ENCODE measurements around the gene CEMIP. TPM values are rescaled to one million over a fixed set of nuclear protein-coding genes. Genes with fewer than 3 reads are reported as not detected.

The CEMIP gene
- polyA plus RNA-seq, 1 experiment = 221 TPM

DNA sequence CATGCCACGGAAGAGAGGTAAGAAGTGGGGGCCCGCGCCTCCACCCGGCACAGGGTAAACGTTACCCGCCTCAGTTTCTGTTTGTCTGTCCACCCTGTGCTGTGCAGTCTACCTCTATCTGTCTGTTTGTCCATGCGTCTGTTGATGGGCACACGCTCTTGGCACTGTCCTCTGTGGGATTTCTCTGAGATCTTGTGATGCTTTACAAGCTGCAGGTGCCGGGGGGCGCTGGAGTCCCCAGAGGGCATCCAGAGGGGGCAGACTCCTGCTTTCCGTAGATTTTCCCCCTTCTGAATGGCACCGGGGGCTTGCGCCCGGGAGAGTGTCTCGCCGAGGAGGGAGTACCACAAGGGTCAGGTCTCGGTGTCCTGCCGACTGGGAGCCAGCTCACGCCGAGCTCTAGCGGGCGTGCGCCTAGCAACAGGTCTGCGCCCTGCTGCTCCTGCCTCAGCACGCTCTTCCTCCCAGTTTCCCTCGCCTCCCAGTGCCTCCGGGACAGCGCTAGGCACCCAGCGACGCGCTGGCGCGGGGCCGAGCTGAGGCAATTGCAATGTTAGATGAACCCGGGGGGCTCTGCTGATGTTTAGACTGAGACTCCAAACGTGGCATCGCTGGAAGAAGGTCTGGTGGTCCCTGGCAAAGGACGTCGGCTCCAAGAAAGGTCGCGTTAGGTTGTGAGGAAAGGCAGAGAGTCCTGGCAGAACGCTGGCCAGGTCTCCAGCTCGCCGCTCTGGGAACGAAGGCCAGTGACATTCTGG, 667 bp downstream of the CEMIP start:
- DNase-seq (ENCODE audit: low read depth, low spot score) = no peak
- POLR2A ChIA-PET = interaction anchor here (0.7 to 2.2 kb wide), 16 partner anchors 8 to 324 kb away, joined by 3 to 24 read pairs (median 5); partner anchors contain the start of gene ABHD17C

DNA sequence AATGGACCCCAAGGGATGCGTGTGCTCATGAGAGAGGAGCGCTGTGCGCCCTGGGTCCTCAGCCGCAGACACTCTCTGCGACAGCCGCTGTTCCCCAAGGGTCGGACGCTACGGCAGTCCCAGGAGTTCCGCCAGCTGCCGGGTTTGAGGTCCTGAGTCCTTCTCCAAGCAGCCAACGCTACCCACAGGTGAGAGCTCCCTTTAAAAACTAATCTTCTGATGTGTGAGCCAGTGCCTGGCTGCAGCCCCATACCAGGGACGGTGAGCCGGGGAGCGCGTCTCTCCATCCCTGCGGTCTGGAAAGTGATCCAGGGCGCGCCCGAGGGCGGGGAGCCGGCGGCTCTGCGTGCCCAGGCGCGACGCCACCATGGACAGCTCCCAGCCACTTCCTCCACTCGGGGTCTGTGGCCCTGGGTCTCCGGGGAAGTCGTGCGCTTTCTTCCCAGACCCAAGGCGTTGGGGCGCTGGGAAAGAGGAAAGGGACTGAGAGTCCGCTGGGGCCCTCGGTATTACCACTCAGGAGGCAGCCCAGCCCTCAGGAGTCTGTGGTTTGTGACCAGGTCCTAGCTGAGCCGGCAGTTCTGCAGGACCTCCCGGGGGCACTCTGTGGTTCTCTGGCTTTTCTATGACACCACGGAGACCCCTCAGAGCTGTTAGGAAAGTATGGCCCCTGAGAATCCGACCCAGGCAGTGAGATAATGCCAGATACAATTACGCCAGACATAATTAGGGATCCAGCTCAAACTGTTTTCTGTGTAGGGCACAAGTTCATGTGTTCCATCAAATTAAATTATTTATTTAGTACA, 1.4 kb downstream of the CEMIP start:
- H3K27ac ChIP-seq (ENCODE audit: low read depth, low read length) = no peak overlapping the region
- POLR2A ChIA-PET = interaction anchor here (0.6 to 2.2 kb wide), 6 partner anchors 121 to 325 kb away, joined by 3 to 24 read pairs (median 7); no protein-coding TSS in a partner anchor

More for the DNA sequence above, 667 bp downstream of the CEMIP start:
- CTCF ChIA-PET = interaction anchor here (0.6 to 7.0 kb wide), 74 partner anchors 7 to 486 kb away, joined by 3 to 169 read pairs (median 4); no protein-coding TSS in a partner anchor
- no peak for TF ChIP-seq CTCF (IDR thresholded peaks at IDR 0.05; ENCODE audit: low read depth, low read length)
- Histone ChIP-seq H3K27me3 (ENCODE audit: control insufficient read depth, insufficient read depth, low read length) (no peaks in the 10 kb centered on the region), H3K9me3 (ENCODE audit: control insufficient read depth, insufficient read depth, low read length) (peaks cover 9% of the 10 kb centered on the region), H3K4me3 (ENCODE audit: low read depth, low read length) (peak overlapping the region; percentile 89), H3K27ac (ENCODE audit: low read depth, low read length) (no peak overlapping the region)

DNA sequence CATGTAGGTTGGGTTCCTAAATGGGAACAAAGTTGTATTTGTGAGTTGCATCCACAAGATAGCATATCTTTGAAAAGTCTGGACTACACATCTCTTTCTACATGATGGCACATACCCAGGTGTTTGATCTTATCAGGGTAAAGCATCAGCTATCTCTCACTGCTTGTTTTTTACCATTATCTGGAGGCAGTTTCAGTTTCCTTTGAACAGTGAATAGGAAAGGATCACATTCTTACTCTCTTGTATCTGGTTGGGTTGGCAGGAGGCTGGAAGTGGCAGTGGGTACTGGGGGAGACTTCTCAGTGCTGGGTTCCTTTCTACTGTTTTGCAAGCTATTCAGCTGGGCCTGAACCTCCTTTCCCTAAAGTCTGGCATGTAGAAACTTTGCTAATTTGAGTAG, 4.1 kb downstream of the CEMIP start:
- H3K27me3 ChIP-seq (ENCODE audit: control insufficient read depth, insufficient read depth, low read length) = no peaks in the 10 kb centered on the region
- H3K27ac ChIP-seq (ENCODE audit: low read depth, low read length) = no peak overlapping the region
- H3K4me3 ChIP-seq (ENCODE audit: low read depth, low read length) = peak overlapping the region; percentile 89
- DNase-seq (ENCODE audit: low read depth, low spot score) = no peak
- POLR2A ChIA-PET = no interaction called here
- TF ChIP-seq CTCF (IDR thresholded peaks at IDR 0.05; ENCODE audit: low read depth, low read length) = no peak
- CTCF ChIA-PET = interaction anchor here (0.8 to 2.2 kb wide), 3 partner anchors 187 to 328 kb away, joined by 3 to 9 read pairs (median 5); no protein-coding TSS in a partner anchor
- H3K9me3 ChIP-seq (ENCODE audit: control insufficient read depth, insufficient read depth, low read length) = peaks cover 5% of the 10 kb centered on the region; the same call in 1 of the 2 replicates

More for the DNA sequence above, 1.4 kb downstream of the CEMIP start:
- H3K4me3 ChIP-seq (ENCODE audit: low read depth, low read length) = peak overlapping the region; percentile 89
- peaks cover 9% of the 10 kb centered on the region for H3K9me3 ChIP-seq (ENCODE audit: control insufficient read depth, insufficient read depth, low read length)
- H3K27me3 ChIP-seq (ENCODE audit: control insufficient read depth, insufficient read depth, low read length) = no peaks in the 10 kb centered on the region
- DNase-seq (ENCODE audit: low read depth, low spot score) = no peak
- CTCF ChIA-PET = interaction anchor here (0.5 to 7.0 kb wide), 5 partner anchors 11 to 325 kb away, joined by 3 to 169 read pairs (median 51); no protein-coding TSS in a partner anchor
- TF ChIP-seq CTCF (IDR thresholded peaks at IDR 0.05; ENCODE audit: low read depth, low read length) = no peak

DNA sequence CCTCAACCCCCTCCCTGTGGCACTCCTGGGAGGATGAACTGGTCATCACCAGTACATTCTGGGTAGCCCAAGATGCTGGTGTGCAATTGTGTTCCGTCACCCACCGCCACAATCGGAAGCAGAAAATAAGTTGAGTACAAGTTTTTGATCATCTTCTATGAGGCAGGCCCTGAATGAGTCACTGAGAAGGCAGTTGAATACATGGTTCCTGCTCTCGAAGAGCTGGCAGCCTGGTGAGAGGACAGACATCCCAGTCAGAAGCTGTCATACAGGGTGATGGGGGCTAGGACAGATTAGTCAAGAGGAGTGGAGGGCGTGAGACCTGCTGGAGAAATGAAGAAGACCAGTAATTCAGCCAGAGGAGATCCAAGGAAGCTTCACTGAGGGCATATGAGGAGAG, 6.2 kb downstream of the CEMIP start:
- no peak for DNase-seq (ENCODE audit: low read depth, low spot score)
- TF ChIP-seq CTCF (IDR thresholded peaks at IDR 0.05; ENCODE audit: low read depth, low read length) = no peak
- POLR2A ChIA-PET = interaction anchor here (0.6 to 0.7 kb wide), 2 partner anchors 90 to 105 kb away, joined by 3 read pairs; partner anchors contain the start of gene ABHD17C

More for the DNA sequence above, 6.2 kb downstream of the CEMIP start:
- Histone ChIP-seq H3K9me3 (ENCODE audit: control insufficient read depth, insufficient read depth, low read length) (peaks cover under 1% of the 10 kb centered on the region; the same call in 1 of the 2 replicates), H3K27ac (ENCODE audit: low read depth, low read length) (no peak overlapping the region), H3K4me3 (ENCODE audit: low read depth, low read length) (0 out of 2 replicates have a peak overlapping the region, but pooled peaks have one; percentile 14), H3K27me3 (ENCODE audit: control insufficient read depth, insufficient read depth, low read length) (no peaks in the 10 kb centered on the region)
- CTCF ChIA-PET = interaction anchor here (1.1 to 2.0 kb wide), 3 partner anchors 218 to 481 kb away, joined by 3 to 10 read pairs (median 6); no protein-coding TSS in a partner anchor
